Epithelial cell of esophagus (primary cell): ENCODE results near the gene SLC6A8.
A peak's percentile ranks its signal among the peaks of the same experiment; 100 is the strongest.
"Not testable (repeated sequence)": the region's sequence is repeated elsewhere in the genome, so short reads cannot be mapped to it uniquely, and the experiment has no call there.

Experiments used
- DNase-seq: peaks from one replicate; pipeline ENCODE4 v3.0.0; 2010; ENCODE audit warnings: low read depth
- H3K4me3 ChIP-seq: 2 replicates; pipeline ENCODE4 v1.5.1; 2011; ENCODE audit warnings: mild to moderate bottlenecking, low read length, control low read depth
- TF ChIP-seq, protein P1 (sequence below): IDR thresholded peaks from 2 replicates; pipeline ENCODE4 v1.5.1; 2011; ENCODE audit warnings: low read depth, mild to moderate bottlenecking, low read length, control low read depth, inconsistent platforms; ENCODE audit not compliant: insufficient read depth; ENCODE audit errors: missing control alignments

The SLC6A8 gene

DNA sequence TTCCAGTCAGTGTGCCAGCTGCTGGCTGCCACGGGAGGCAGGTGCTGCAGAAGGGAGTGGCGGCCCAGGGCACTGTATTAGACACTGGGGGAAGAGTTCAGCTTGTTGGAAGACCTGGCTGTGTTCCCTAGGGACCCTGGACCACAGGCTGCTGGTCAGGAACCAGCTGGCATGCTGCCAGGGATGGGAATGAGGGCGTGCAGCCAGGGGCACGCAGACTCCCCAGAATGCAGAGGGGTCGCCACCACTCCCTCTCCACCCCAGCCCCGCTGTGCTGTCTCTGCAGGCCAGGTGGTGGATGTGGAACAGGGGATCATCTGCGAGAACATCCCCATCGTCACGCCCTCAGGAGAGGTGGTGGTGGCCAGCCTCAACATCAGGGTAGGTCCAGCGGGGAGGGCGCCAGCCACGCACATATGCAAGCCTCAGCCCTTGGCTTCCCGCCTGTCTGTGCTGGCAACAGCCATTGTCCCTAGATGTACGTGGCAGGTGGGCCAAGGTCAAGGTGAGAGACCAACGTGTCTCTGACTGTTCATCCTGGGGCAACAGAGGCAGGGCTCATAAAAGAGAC, 49.2 kb downstream of the SLC6A8 start:
- no peak for DNase-seq
- H3K4me3 ChIP-seq: no peak overlapping the region
- TF ChIP-seq, protein P1, sequence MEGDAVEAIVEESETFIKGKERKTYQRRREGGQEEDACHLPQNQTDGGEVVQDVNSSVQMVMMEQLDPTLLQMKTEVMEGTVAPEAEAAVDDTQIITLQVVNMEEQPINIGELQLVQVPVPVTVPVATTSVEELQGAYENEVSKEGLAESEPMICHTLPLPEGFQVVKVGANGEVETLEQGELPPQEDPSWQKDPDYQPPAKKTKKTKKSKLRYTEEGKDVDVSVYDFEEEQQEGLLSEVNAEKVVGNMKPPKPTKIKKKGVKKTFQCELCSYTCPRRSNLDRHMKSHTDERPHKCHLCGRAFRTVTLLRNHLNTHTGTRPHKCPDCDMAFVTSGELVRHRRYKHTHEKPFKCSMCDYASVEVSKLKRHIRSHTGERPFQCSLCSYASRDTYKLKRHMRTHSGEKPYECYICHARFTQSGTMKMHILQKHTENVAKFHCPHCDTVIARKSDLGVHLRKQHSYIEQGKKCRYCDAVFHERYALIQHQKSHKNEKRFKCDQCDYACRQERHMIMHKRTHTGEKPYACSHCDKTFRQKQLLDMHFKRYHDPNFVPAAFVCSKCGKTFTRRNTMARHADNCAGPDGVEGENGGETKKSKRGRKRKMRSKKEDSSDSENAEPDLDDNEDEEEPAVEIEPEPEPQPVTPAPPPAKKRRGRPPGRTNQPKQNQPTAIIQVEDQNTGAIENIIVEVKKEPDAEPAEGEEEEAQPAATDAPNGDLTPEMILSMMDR: no peak

DNA sequence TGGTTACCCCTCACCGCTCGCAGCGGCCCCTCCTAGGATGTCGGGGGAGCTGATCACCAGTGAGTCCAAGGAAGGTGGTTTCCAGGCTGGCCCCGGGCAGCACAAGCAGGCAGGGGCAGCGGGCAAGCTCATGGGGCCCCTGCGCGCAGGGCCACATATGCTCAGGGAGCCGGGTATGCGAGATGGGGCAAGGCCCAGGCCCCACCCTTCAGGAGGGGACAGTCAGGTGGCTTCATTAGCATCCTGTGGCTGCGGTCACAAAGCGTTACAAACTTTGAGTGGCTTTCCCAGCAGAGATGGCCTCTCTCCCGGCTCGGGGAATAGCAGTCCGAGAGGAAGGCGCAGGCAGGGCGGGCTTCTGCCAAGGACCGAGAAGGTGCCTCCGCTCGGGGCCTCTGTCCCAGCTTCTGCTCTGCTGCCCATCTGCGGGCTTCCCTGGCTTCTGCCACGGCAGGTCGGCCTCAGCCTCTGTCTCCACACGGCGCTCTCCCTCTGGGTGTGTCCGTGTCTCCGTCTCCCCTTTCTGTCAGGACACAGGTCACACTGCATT, 50.4 kb downstream of the SLC6A8 start:
- H3K4me3 ChIP-seq: no peak overlapping the region
- TF ChIP-seq, protein P1: no peak
- DNase-seq: no peak

DNA sequence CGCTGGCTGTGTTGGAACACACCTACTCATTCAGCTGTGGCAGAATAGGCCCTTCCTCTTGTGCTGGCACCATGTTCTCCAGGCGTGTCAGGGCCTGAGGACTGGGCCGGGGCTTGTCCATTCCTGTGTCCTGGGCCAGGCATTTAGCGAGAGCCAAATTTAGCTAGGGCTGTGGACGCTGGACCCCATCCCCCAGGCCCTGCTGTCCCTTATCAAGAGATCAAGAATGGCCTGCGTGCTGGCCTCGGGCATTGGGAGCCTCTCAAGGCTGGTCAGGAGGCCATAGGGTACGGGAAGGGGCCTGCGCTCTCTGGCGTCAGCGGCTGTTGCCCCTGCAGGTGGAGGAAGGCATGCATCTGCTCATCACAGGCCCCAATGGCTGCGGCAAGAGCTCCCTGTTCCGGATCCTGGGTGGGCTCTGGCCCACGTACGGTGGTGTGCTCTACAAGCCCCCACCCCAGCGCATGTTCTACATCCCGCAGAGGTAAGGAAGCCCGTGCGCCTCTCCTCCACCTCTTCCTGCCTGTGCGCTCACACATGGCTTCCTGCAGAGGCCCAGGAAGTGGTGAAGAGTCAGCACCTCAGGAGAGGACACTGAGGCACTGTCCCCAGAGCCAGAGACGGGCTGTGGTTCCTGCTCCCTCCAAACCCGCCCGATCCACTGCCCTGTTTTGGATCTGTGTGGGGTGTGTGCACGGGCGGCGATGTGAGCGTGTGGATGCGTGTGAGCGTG, 52.2 kb downstream of the SLC6A8 start:
- no peak overlapping the region for H3K4me3 ChIP-seq
- DNase-seq: peak; percentile 80
- TF ChIP-seq, protein P1: no peak

DNA sequence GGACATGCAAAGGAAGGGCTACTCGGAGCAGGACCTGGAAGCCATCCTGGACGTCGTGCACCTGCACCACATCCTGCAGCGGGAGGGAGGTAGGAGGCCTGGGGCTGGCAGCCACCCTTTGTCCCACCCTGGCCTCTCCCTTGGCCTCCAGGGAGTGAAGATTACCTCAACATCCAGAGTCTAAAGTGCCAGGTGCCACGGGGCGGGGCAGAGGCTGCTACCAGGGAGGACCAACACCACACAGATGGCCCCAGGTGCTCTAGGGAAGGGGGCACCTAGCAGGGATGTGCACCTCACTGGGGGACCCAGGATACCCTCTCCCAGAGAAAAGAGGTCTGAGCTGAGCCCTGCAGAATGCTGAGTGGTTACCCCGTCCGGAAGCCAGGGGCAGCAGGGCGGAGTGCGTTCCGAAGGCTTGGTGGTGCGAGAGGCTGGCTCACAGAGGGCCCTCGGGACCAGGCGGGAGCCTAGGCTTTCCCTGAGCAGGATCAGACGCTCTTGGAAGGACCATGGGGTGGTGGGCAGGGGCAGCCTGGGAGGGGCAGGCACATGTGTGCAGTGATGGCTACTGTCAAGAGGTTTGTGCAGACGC, 53.0 kb downstream of the SLC6A8 start:
- no peak overlapping the region for H3K4me3 ChIP-seq
- no peak for DNase-seq
- TF ChIP-seq, protein P1: no peak

DNA sequence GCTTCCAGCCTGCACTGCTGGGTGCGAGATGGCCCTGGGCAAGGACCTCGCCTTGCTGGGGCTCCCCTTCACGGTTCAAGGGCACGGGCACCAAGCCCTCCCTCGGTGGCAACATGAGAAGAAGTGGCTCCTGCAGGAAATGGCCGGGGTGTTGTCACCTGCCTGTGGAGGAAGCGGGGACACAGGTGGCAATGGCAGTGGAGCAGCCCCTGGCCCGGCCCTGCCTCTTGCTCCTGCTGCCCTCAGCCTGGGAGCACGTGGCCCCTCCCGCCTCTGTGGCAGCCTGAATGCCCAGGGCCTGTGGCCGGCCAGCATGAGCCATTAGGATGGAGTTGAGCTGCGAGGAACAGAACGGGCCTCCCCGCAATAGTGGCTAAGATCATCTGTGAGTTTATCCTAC, 53.7 kb downstream of the SLC6A8 start:
- no peak overlapping the region for H3K4me3 ChIP-seq
- TF ChIP-seq, protein P1: no peak
- no peak for DNase-seq

DNA sequence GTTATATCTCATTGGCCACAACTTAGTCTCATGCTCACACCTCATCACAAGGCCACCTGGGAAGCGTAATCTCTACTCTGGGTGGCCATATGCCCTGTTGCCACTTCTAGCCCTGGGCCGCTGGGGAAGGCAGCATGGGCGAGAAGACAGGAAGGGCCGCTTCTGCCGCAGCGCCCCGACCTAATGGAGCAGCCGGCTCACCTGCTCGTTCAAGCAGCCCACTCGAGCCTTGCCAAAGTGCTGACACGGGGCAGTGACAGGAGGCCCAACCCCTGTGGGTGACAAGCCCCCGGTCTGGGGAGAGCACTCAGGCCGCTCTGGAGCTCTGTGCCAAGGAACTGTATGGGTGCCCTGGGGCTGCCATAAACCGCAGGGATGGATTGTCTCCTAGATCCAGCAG, 54.4 kb downstream of the SLC6A8 start:
- H3K4me3 ChIP-seq, DNase-seq: not testable (repeated sequence)

DNA sequence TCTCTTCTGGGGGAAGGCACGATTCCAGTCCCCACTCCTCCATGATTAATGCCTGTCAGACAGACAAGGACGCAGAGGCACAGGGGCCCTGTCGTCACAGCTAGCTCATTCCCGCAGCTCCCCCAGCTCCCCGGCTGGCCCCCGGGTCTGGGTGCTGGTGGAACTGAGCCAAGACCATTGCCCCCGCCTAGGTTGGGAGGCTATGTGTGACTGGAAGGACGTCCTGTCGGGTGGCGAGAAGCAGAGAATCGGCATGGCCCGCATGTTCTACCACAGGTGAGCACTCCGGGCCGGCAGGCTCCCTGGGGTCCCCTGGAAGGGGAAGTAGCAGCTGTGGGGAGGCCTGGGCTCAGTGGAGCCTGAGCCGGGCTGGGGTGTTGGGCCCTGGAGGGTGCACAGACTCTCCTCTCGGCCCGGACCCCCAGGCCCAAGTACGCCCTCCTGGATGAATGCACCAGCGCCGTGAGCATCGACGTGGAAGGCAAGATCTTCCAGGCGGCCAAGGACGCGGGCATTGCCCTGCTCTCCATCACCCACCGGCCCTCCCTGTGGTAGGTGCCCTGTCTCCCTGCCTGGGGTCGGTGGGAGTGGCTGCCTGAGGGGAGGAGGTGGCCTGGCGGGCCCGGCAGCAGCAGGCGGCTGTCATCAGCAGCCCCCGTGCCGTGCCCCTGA, 55.2 kb downstream of the SLC6A8 start:
- not testable (repeated sequence) for DNase-seq, H3K4me3 ChIP-seq

DNA sequence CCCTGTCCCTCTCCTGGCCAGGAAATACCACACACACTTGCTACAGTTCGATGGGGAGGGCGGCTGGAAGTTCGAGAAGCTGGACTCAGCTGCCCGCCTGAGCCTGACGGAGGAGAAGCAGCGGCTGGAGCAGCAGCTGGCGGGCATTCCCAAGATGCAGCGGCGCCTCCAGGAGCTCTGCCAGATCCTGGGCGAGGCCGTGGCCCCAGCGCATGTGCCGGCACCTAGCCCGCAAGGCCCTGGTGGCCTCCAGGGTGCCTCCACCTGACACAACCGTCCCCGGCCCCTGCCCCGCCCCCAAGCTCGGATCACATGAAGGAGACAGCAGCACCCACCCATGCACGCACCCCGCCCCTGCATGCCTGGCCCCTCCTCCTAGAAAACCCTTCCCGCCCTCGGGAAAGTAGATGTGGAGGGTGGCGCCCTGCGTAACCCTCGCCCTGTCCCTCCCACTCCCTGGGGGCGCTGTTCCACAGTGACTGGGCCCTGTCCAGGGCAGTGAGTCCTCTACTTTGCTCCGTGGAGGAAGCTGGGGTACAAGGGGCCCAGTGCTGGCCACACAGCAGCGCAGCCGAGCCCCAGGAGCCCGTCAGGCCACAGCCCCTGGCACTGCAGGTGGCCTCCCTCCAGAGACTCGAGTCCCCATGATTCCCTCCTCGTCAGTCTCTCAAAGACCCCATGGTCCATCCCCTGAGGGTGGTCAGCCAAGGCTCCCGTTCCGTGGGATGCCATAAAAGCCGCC, 55.9 kb downstream of the SLC6A8 start:
- not testable (repeated sequence) for H3K4me3 ChIP-seq, DNase-seq
